ENCODE measurements around the gene LRRC2. TPM values are rescaled to one million over a fixed set of nuclear protein-coding genes. Genes with fewer than 3 reads are reported as not detected.
A peak's percentile ranks its signal among the peaks of the same experiment; 100 is the strongest.

Gene LRRC2
- total and polyA plus RNA-seq, 2 experiments from 2014 or later, result 0.60 to 4.4 TPM

- Histone ChIP-seq H3K36me3 (replicated peaks; ENCODE audit: insufficient read depth, low read depth) (no peaks in the 10 kb centered on the region), H4K20me1 (ENCODE audit: insufficient read depth, poor library complexity, severe bottlenecking) (no peaks in the 10 kb centered on the region), H3K27me3 (peaks cover 23% of the 10 kb centered on the region), H3K9me3 (ENCODE audit: low read depth) (peaks cover 3% of the 10 kb centered on the region), H2AFZ (no peak overlapping the region), H3K9me2 (replicated peaks; ENCODE audit: insufficient read depth) (no peaks in the 10 kb centered on the region), H3K4me3 (no peak overlapping the region), H3K27ac (peak overlapping the region; percentile 2), H3K79me2 (no peaks in the 10 kb centered on the region), H3K4me2 (no peak overlapping the region), H3K4me1 (ENCODE audit: insufficient read depth) (peaks cover 20% of the 10 kb centered on the region)
- TF ChIP-seq EZH2phosphoT487 (IDR thresholded peaks at IDR 0.05; ENCODE audit: low read depth, severe bottlenecking, unreplicated experiment) (no peak), CTCF (IDR thresholded peaks at IDR 0.05; ENCODE audit: poor library complexity) (no peak), EZH2 (IDR thresholded peaks at IDR 0.05; ENCODE audit: borderline replicate concordance) (no peak)
- peak; percentile 38 for DNase-seq (ENCODE audit: low spot score)
- WGBS (ENCODE audit: low lambda C conversion rate, missing lambda C conversion rate), result 24% methylated on average over 2 of the region's 2 CpGs
Observed at GRCh38 chr3:46574243-46574646, 8.1 kb upstream of the LRRC2 start.

GRCh38 chr3:46573701-46574100 is 7.6 kb upstream of the LRRC2 start:
- TF ChIP-seq CTCF (IDR thresholded peaks at IDR 0.05; ENCODE audit: poor library complexity), result no peak
- no peak for TF ChIP-seq EZH2phosphoT487 (IDR thresholded peaks at IDR 0.05; ENCODE audit: low read depth, severe bottlenecking, unreplicated experiment)
- no peak for TF ChIP-seq EZH2 (IDR thresholded peaks at IDR 0.05; ENCODE audit: borderline replicate concordance)
- Histone ChIP-seq H2AFZ (no peak overlapping the region), H3K9me2 (replicated peaks; ENCODE audit: insufficient read depth) (no peaks in the 10 kb centered on the region), H3K9me3 (ENCODE audit: low read depth) (peaks cover 3% of the 10 kb centered on the region), H3K79me2 (no peaks in the 10 kb centered on the region), H3K4me3 (no peak overlapping the region), H3K27ac (peak overlapping the region; percentile 2), H3K36me3 (replicated peaks; ENCODE audit: insufficient read depth, low read depth) (no peaks in the 10 kb centered on the region), H4K20me1 (ENCODE audit: insufficient read depth, poor library complexity, severe bottlenecking) (no peaks in the 10 kb centered on the region), H3K27me3 (peaks cover 19% of the 10 kb centered on the region), H3K4me2 (no peak overlapping the region), H3K4me1 (ENCODE audit: insufficient read depth) (peaks cover 20% of the 10 kb centered on the region)
- DNase-seq (ENCODE audit: low spot score), result no peak
- 24% methylated on average over 4 of the region's 4 CpGs for WGBS (ENCODE audit: low lambda C conversion rate, missing lambda C conversion rate)

GRCh38 chr3:46571684-46572083 is 5.6 kb upstream of the LRRC2 start:
- H3K4me1 ChIP-seq (ENCODE audit: insufficient read depth), result peaks cover 15% of the 10 kb centered on the region
- no peak overlapping the region for H3K27ac ChIP-seq
- H3K36me3 ChIP-seq (replicated peaks; ENCODE audit: insufficient read depth, low read depth), result no peaks in the 10 kb centered on the region
- peaks cover 3% of the 10 kb centered on the region for H3K9me3 ChIP-seq (ENCODE audit: low read depth)
- H2AFZ ChIP-seq, result no peak overlapping the region
- H3K27me3 ChIP-seq, result peaks cover 4% of the 10 kb centered on the region
- H4K20me1 ChIP-seq (ENCODE audit: insufficient read depth, poor library complexity, severe bottlenecking), result no peaks in the 10 kb centered on the region
- H3K79me2 ChIP-seq, result no peaks in the 10 kb centered on the region
- H3K4me3 ChIP-seq, result no peak overlapping the region
- no peak overlapping the region for H3K4me2 ChIP-seq
- TF ChIP-seq EZH2phosphoT487 (IDR thresholded peaks at IDR 0.05; ENCODE audit: low read depth, severe bottlenecking, unreplicated experiment) (no peak), CTCF (IDR thresholded peaks at IDR 0.05; ENCODE audit: poor library complexity) (no peak), EZH2 (IDR thresholded peaks at IDR 0.05; ENCODE audit: borderline replicate concordance) (no peak)
- 44% methylated on average over 3 of the region's 3 CpGs for WGBS (ENCODE audit: low lambda C conversion rate, missing lambda C conversion rate)
- H3K9me2 ChIP-seq (replicated peaks; ENCODE audit: insufficient read depth), result no peaks in the 10 kb centered on the region
- DNase-seq (ENCODE audit: low spot score), result no peak

GRCh38 chr3:46565607-46566039 is 479 bp downstream of the LRRC2 start:
- Histone ChIP-seq H3K36me3 (replicated peaks; ENCODE audit: insufficient read depth, low read depth) (no peaks in the 10 kb centered on the region), H2AFZ (peak overlapping the region; percentile 84), H3K9me3 (ENCODE audit: low read depth) (peaks cover 3% of the 10 kb centered on the region), H3K27me3 (peaks cover 4% of the 10 kb centered on the region), H3K79me2 (no peaks in the 10 kb centered on the region), H3K27ac (no peak overlapping the region), H4K20me1 (ENCODE audit: insufficient read depth, poor library complexity, severe bottlenecking) (no peaks in the 10 kb centered on the region), H3K4me1 (ENCODE audit: insufficient read depth) (peaks cover 6% of the 10 kb centered on the region), H3K4me2 (peak overlapping the region; percentile 100), H3K4me3 (peak overlapping the region; percentile 91), H3K9me2 (replicated peaks; ENCODE audit: insufficient read depth) (no peaks in the 10 kb centered on the region)
- peak; percentile 31 for DNase-seq (ENCODE audit: low spot score)
- TF ChIP-seq EZH2phosphoT487 (IDR thresholded peaks at IDR 0.05; ENCODE audit: low read depth, severe bottlenecking, unreplicated experiment), result no peak
- TF ChIP-seq CTCF (IDR thresholded peaks at IDR 0.05; ENCODE audit: poor library complexity), result peak; percentile 7
- 6% methylated on average over 21 of the region's 21 CpGs for WGBS (ENCODE audit: low lambda C conversion rate, missing lambda C conversion rate)
